ENCODE data around the gene TXK. TPM values are rescaled to one million over a fixed set of nuclear protein-coding genes. Genes with fewer than 3 reads are reported as not detected.

The TXK gene
- total and polyA plus RNA-seq, 5 experiments from 2014 or later, result 57.8 to 140 (median 92.2) TPM

- peak overlapping the region in 8 of 10 donors; percentile 7 to 84 (median 54) for H3K27ac Mint-ChIP-seq
- H3K4me3 Mint-ChIP-seq, result no peak overlapping the region
- peaks cover 5 to 15% (median 11%) of the 10 kb centered on the region in 4 donors for H3K4me1 Mint-ChIP-seq
- POLR2A ChIA-PET, result no interaction called here
- H3K27me3 Mint-ChIP-seq, result no peaks in the 10 kb centered on the region
- ATAC-seq (no peak), DNase-seq (no peak)
- H3K36me3 Mint-ChIP-seq, result peaks cover 0 to 28% (median 12%) of the 10 kb centered on the region in 3 donors
- H3K9me3 Mint-ChIP-seq, result no peaks in the 10 kb centered on the region
Observed at GRCh38 chr4:48093991-48094416, 40.0 kb downstream of the TXK start.

GRCh38 chr4:48090621-48091020 is 43.4 kb downstream of the TXK start:
- H3K4me1 Mint-ChIP-seq, result peaks cover 6 to 15% (median 12%) of the 10 kb centered on the region in 4 donors
- POLR2A ChIA-PET, result interaction anchor here (0.6 kb wide), 1 partner anchor 166 kb away, joined by 4 read pairs; no protein-coding TSS in a partner anchor
- ATAC-seq (no peak), DNase-seq (no peak)
- H3K9me3 Mint-ChIP-seq, result no peaks in the 10 kb centered on the region
- peaks cover 0 to 39% (median 21%) of the 10 kb centered on the region in 3 donors for H3K36me3 Mint-ChIP-seq
- H3K27ac Mint-ChIP-seq, result peak overlapping the region in 1 of 10 donors; percentile 33
- H3K27me3 Mint-ChIP-seq, result no peaks in the 10 kb centered on the region
- no peak overlapping the region for H3K4me3 Mint-ChIP-seq

- Mint-ChIP-seq H3K9me3 (no peaks in the 10 kb centered on the region), H3K27ac (peak overlapping the region in 7 of 10 donors; percentile 21 to 62 (median 52)), H3K4me1 (peaks cover 10 to 37% (median 21%) of the 10 kb centered on the region in 4 donors), H3K4me3 (no peak overlapping the region), H3K36me3 (peaks cover 15 to 83% (median 33%) of the 10 kb centered on the region in 3 donors), H3K27me3 (no peaks in the 10 kb centered on the region)
- no peak for ATAC-seq
- POLR2A ChIA-PET, result interaction anchor here (0.6 to 1.6 kb wide), 2 partner anchors 38 to 44 kb away, joined by 3 read pairs; no protein-coding TSS in a partner anchor
- no peak for DNase-seq
Observed at GRCh38 chr4:48085821-48086589, 48.0 kb downstream of the TXK start.

- H3K4me1 Mint-ChIP-seq, result peaks cover 22 to 59% (median 37%) of the 10 kb centered on the region in 4 donors
- H3K27me3 Mint-ChIP-seq, result no peaks in the 10 kb centered on the region
- H3K4me3 Mint-ChIP-seq, result no peak overlapping the region
- no peak for DNase-seq
- no peak for ATAC-seq
- peaks cover 18 to 95% (median 29%) of the 10 kb centered on the region in 3 donors for H3K36me3 Mint-ChIP-seq
- no peaks in the 10 kb centered on the region for H3K9me3 Mint-ChIP-seq
- POLR2A ChIA-PET, result no interaction called here
- peak overlapping the region in 8 of 10 donors; percentile 6 to 81 (median 35) for H3K27ac Mint-ChIP-seq
Observed at GRCh38 chr4:48082956-48083355, 51.1 kb downstream of the TXK start.

- no peaks in the 10 kb centered on the region for H3K9me3 Mint-ChIP-seq
- no peak for ATAC-seq
- peaks cover 24 to 59% (median 40%) of the 10 kb centered on the region in 4 donors for H3K4me1 Mint-ChIP-seq
- H3K27ac Mint-ChIP-seq, result peak overlapping the region in 5 of 10 donors; percentile 47 to 81 (median 77)
- no peaks in the 10 kb centered on the region for H3K27me3 Mint-ChIP-seq
- no peak overlapping the region for H3K4me3 Mint-ChIP-seq
- POLR2A ChIA-PET, result interaction anchor here (0.7 kb wide), 1 partner anchor 755 kb away, joined by 3 read pairs; no protein-coding TSS in a partner anchor
- no peak for DNase-seq
- H3K36me3 Mint-ChIP-seq, result peaks cover 18 to 95% (median 24%) of the 10 kb centered on the region in 3 donors
Observed at GRCh38 chr4:48081196-48081595, 52.9 kb downstream of the TXK start.

GRCh38 chr4:48079972-48080391 is 54.1 kb downstream of the TXK start:
- DNase-seq (no peak), ATAC-seq (no peak)
- POLR2A ChIA-PET, result interaction anchor here (1.4 kb wide), 1 partner anchor 12 kb away, joined by 3 read pairs; no protein-coding TSS in a partner anchor
- Mint-ChIP-seq H3K9me3 (no peaks in the 10 kb centered on the region), H3K4me1 (peaks cover 21 to 53% (median 36%) of the 10 kb centered on the region in 4 donors), H3K27me3 (no peaks in the 10 kb centered on the region), H3K36me3 (peaks cover 13 to 95% (median 16%) of the 10 kb centered on the region in 3 donors), H3K4me3 (peak overlapping the region in 2 of 10 donors; percentile 10 to 16), H3K27ac (peak overlapping the region in 6 of 10 donors; percentile 20 to 75 (median 46))

DNA sequence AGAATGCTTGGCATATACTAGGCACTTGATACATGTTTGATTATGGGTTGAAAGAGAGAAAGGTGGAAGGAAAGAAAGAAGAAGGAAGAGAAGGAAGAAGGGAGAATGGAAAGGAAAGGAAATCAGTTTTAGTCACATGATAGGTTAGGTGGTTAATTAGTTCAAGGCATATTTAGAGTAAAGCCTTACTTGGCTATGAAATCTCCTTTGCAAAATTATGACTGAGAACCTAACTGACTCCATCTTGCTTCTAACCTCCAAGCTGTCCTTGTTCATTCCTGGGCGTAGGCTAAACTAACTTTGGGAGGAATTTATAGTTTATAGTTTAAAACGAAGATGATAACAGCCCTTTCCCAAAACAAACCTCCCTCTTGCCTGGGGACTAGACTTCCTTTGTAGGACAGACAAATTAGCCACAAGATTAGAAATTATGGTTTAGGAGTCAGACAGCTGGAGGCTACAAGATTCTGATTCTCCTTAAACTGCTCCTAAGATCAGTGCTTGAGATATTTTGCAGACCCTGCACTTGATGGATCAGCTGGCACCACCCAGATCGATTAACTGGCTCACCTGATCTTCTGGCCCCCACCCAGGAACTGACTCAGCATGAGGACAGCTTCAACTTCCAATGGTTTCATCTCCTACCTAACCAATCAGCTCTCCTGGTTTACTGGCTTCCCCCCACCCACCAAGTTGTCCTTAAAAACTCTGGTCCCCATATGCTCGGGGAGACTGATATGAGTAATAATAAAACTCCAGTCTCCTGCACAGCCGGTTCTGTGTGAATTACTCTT is 55.0 kb downstream of the TXK start:
- peaks cover 10 to 95% (median 19%) of the 10 kb centered on the region in 3 donors for H3K36me3 Mint-ChIP-seq
- H3K27ac Mint-ChIP-seq, result peak overlapping the region in 7 of 10 donors; percentile 18 to 72 (median 40)

DNA sequence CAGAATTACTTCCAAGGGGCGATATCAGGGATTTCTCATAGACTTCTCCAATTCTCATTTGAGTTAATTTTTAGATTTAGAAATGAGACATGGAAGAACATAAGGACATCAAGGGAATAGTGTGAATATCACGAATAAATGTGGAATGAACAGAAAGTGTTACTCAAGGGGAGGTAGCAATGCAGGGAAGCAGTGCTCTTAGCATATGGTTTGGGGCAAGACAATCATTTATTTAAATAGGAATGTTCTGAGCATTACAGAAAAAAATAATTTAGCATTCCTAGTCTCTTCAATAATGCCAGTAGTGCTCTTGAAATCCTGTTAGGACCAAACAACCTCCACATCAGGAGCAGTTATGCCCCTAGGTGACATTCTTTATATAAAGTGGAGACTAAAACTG is 55.6 kb downstream of the TXK start:
- ATAC-seq (no peak), DNase-seq (no peak)
- Mint-ChIP-seq H3K27ac (peak overlapping the region in 5 of 10 donors; percentile 6 to 60 (median 40)), H3K27me3 (no peaks in the 10 kb centered on the region), H3K4me1 (peaks cover 20 to 46% (median 34%) of the 10 kb centered on the region in 4 donors), H3K4me3 (no peak overlapping the region), H3K36me3 (peaks cover 10 to 95% (median 22%) of the 10 kb centered on the region in 3 donors), H3K9me3 (no peaks in the 10 kb centered on the region)
- POLR2A ChIA-PET, result interaction anchor here (1.4 kb wide), 1 partner anchor 11 kb away, joined by 3 read pairs; no protein-coding TSS in a partner anchor

More for the DNA sequence above, 55.0 kb downstream of the TXK start:
- H3K4me1 Mint-ChIP-seq, result peaks cover 21 to 48% (median 35%) of the 10 kb centered on the region in 4 donors
- no peaks in the 10 kb centered on the region for H3K9me3 Mint-ChIP-seq
- POLR2A ChIA-PET, result interaction anchor here (1.4 kb wide), 1 partner anchor 11 kb away, joined by 3 read pairs; no protein-coding TSS in a partner anchor
- no peak overlapping the region for H3K4me3 Mint-ChIP-seq
- ATAC-seq (no peak), DNase-seq (no peak)
- no peaks in the 10 kb centered on the region for H3K27me3 Mint-ChIP-seq

DNA sequence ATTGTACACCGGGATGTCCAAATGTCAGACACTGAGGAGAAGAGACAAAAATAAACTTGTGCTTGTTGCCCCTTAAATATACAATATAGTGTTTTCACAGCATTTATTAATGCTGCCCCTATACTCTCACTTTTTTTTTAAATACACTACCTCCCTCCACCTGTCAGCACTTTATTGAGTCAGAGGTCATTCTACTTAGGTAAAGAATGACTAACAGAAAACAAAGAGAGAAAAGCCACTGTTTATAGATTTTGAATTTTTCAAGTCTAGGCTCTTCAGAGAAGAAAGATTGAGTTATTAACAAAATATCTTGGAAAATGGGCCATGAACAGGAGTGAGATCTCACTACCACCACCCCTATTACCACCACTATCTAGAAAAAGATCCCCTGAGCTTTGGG is 59.4 kb downstream of the TXK start:
- Mint-ChIP-seq H3K4me1 (peaks cover 7 to 25% (median 13%) of the 10 kb centered on the region in 4 donors), H3K4me3 (no peak overlapping the region), H3K9me3 (no peaks in the 10 kb centered on the region), H3K27ac (peak overlapping the region in 9 of 10 donors; percentile 15 to 76 (median 60)), H3K27me3 (no peaks in the 10 kb centered on the region), H3K36me3 (peaks cover 0 to 92% (median 30%) of the 10 kb centered on the region in 3 donors)
- ATAC-seq, result no peak
- no peak for DNase-seq
- POLR2A ChIA-PET, result no interaction called here

DNA sequence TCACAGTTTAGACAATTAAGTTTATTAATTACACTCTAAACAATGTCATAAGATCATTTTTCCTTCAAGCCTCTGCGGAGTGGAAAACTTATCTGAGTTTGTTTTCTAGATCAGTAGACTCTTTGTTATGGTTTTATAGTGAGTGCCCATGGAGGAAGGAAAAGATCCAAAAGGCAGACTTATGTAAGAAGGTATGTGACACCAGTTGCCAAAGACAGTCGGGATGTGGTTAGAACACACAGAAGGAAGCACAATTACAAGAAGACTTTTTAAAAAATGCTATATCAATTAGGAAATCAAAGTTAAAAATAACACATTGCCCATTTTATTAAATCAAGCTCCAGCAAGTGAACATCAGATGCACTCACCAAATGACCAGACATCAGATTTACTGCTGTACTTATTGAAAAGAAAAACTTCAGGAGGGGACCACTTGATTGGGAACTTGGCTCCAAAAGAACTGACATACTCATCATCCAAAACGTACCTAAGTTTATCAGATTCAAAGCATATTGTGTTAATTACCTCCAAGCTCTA is 60.4 kb downstream of the TXK start:
- POLR2A ChIA-PET, result no interaction called here
- H3K4me1 Mint-ChIP-seq, result peaks cover 4 to 16% (median 6%) of the 10 kb centered on the region in 4 donors
- peak overlapping the region in 8 of 10 donors; percentile 9 to 76 (median 62) for H3K27ac Mint-ChIP-seq

DNA sequence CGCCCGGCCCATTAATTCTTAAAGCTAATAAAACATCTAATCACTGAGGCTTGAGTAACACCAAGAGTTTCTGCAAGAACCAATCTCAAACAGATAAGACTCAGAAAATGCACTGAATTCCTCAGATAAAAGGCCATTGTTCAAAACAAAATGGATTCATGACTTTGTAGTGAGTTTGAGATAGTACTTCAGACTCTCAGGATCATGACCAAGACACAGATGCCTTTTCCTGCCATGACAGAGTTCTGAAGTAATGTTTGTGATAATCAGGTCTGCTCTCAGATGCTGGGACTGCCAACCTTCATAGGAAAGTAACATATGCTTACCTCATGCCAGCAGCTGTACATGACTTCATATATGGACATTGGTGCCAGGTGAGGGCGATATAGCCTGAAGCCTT is 62.9 kb downstream of the TXK start:
- H3K4me1 Mint-ChIP-seq, result peaks cover 0 to 4% (median 3%) of the 10 kb centered on the region in 4 donors
- H3K36me3 Mint-ChIP-seq, result peaks cover 0 to 93% (median 54%) of the 10 kb centered on the region in 3 donors
- no peaks in the 10 kb centered on the region for H3K27me3 Mint-ChIP-seq
- no peak for ATAC-seq
- no peaks in the 10 kb centered on the region for H3K9me3 Mint-ChIP-seq
- POLR2A ChIA-PET, result interaction anchor here (1.3 kb wide), 1 partner anchor 37 kb away, joined by 4 read pairs; no protein-coding TSS in a partner anchor
- DNase-seq, result no peak
- no peak overlapping the region for H3K4me3 Mint-ChIP-seq
- peak overlapping the region in 2 of 10 donors; percentile 19 to 25 for H3K27ac Mint-ChIP-seq

More for the DNA sequence above, 60.4 kb downstream of the TXK start:
- DNase-seq, result no peak
- Mint-ChIP-seq H3K9me3 (no peaks in the 10 kb centered on the region), H3K4me3 (no peak overlapping the region), H3K27me3 (no peaks in the 10 kb centered on the region), H3K36me3 (peaks cover 0 to 92% (median 34%) of the 10 kb centered on the region in 3 donors)
- ATAC-seq, result no peak

DNA sequence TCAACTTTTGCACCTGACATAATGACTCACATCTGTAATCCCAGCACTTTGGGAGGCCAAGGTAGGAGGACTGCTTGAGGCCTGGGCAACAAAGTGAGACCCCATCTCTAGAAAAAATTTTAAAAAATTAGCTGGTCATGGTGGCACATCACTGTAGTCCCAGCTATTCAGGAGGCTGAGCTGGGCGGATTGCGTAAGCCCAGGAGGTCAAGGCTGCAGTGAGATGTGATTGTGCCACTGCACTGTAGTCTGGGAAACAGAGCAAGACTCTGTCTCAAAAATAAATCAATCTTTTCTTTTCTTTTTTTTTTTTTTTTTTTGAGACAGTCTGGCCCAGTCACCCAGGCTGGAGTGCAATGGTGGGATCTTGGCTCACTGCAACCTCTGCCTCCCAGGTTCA is 65.0 kb downstream of the TXK start:
- Mint-ChIP-seq H3K27ac (peak overlapping the region in 3 of 10 donors; percentile 2 to 50 (median 9)), H3K4me3 (no peak overlapping the region), H3K4me1 (peaks cover 2 to 23% (median 18%) of the 10 kb centered on the region in 4 donors), H3K27me3 (no peaks in the 10 kb centered on the region), H3K36me3 (peaks cover 7 to 82% (median 55%) of the 10 kb centered on the region in 3 donors), H3K9me3 (peaks cover 0 to 4% (median 0%) of the 10 kb centered on the region in 9 donors)
- no peak for ATAC-seq
- DNase-seq, result no peak
- POLR2A ChIA-PET, result no interaction called here

Data from naive thymus-derived CD8-positive, alpha-beta T cell (primary cell).